ENCODE measurements around the gene CACNG3.

- TF ChIP-seq, protein P1, sequence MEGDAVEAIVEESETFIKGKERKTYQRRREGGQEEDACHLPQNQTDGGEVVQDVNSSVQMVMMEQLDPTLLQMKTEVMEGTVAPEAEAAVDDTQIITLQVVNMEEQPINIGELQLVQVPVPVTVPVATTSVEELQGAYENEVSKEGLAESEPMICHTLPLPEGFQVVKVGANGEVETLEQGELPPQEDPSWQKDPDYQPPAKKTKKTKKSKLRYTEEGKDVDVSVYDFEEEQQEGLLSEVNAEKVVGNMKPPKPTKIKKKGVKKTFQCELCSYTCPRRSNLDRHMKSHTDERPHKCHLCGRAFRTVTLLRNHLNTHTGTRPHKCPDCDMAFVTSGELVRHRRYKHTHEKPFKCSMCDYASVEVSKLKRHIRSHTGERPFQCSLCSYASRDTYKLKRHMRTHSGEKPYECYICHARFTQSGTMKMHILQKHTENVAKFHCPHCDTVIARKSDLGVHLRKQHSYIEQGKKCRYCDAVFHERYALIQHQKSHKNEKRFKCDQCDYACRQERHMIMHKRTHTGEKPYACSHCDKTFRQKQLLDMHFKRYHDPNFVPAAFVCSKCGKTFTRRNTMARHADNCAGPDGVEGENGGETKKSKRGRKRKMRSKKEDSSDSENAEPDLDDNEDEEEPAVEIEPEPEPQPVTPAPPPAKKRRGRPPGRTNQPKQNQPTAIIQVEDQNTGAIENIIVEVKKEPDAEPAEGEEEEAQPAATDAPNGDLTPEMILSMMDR (IDR thresholded peaks at IDR 0.05): no peak
- TF ChIP-seq EZH2 (IDR thresholded peaks at IDR 0.05; ENCODE audit: borderline replicate concordance, insufficient read depth, low read depth, low read length, poor library complexity, severe bottlenecking): no peak
Measured at GRCh38 chr16:24315343-24315742, 59.2 kb downstream of the CACNG3 start.
